NB4 (cell line): Measurements from ENCODE around the gene TMEM92.

Experiments used
- DNase-seq: peaks from one replicate; pipeline ENCODE4 v3.0.0; 2010; ENCODE audit warnings: low read depth
- H3K4me3 ChIP-seq: one replicate; pipeline ENCODE4 v1.5.1; 2011; ENCODE audit warnings: mild to moderate bottlenecking, low read depth, low read length, moderate library complexity
- MYC ChIP-seq: IDR thresholded peaks from 2 replicates; pipeline ENCODE4 v1.6.1; 2011; ENCODE audit warnings: low read depth, low read length
- POLR2A ChIP-seq: IDR thresholded peaks from 2 replicates; pipeline ENCODE4 v1.6.1; 2011; ENCODE audit warnings: mild to moderate bottlenecking; ENCODE audit not compliant: insufficient read length; ENCODE audit errors: extremely low read depth
- TF ChIP-seq, protein P1 (sequence below): IDR thresholded peaks from 2 replicates; pipeline ENCODE4 v1.6.1; 2011; ENCODE audit warnings: low read depth, low read length
- TF ChIP-seq, protein P2 (sequence below): IDR thresholded peaks from one replicate; pipeline ENCODE4 v1.5.1; 2012; ENCODE audit warnings: low read depth, low read length

TMEM92 gene

DNA sequence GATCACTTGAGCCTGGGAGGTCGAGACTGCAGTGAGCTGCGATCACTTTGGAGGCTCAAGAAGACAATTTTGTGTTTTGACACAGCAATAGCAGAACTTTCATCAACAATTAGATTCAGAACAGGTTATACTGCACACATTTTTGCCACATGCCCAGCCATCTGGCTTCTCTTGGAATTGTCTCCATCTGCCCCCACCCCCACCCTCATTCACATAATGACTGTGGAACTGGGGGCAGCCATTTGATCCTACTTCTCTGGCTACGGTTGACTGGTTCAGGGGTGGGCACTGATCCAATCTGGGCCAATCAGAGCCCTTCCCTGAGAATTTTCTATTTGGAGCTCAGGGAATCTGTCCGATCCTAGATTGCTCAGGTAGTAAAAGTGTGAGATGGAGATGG, 14.0 kb downstream of the TMEM92 start:
- no peak for TF ChIP-seq POLR2A
- no peak for TF ChIP-seq MYC
- TF ChIP-seq, protein P1, sequence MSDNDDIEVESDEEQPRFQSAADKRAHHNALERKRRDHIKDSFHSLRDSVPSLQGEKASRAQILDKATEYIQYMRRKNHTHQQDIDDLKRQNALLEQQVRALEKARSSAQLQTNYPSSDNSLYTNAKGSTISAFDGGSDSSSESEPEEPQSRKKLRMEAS = no peak
- TF ChIP-seq, protein P2, sequence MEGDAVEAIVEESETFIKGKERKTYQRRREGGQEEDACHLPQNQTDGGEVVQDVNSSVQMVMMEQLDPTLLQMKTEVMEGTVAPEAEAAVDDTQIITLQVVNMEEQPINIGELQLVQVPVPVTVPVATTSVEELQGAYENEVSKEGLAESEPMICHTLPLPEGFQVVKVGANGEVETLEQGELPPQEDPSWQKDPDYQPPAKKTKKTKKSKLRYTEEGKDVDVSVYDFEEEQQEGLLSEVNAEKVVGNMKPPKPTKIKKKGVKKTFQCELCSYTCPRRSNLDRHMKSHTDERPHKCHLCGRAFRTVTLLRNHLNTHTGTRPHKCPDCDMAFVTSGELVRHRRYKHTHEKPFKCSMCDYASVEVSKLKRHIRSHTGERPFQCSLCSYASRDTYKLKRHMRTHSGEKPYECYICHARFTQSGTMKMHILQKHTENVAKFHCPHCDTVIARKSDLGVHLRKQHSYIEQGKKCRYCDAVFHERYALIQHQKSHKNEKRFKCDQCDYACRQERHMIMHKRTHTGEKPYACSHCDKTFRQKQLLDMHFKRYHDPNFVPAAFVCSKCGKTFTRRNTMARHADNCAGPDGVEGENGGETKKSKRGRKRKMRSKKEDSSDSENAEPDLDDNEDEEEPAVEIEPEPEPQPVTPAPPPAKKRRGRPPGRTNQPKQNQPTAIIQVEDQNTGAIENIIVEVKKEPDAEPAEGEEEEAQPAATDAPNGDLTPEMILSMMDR = no peak
- no peak overlapping the region for H3K4me3 ChIP-seq
- no peak for DNase-seq

- TF ChIP-seq POLR2A = no peak
- TF ChIP-seq, protein P1 = no peak
- TF ChIP-seq, protein P2 = no peak
- no peak for TF ChIP-seq MYC
- no peak overlapping the region for H3K4me3 ChIP-seq
- DNase-seq = no peak
Measured at GRCh38 chr17:50289278-50289677, 15.0 kb downstream of the TMEM92 start.

- peak overlapping the region; percentile 6 for H3K4me3 ChIP-seq
- peak; percentile 97 for DNase-seq
- TF ChIP-seq MYC (peak; percentile 75), POLR2A (no peak)
- TF ChIP-seq, protein P2 = no peak
- TF ChIP-seq, protein P1 = peak; percentile 43
Measured at GRCh38 chr17:50289991-50290702, 15.9 kb downstream of the TMEM92 start.

DNA sequence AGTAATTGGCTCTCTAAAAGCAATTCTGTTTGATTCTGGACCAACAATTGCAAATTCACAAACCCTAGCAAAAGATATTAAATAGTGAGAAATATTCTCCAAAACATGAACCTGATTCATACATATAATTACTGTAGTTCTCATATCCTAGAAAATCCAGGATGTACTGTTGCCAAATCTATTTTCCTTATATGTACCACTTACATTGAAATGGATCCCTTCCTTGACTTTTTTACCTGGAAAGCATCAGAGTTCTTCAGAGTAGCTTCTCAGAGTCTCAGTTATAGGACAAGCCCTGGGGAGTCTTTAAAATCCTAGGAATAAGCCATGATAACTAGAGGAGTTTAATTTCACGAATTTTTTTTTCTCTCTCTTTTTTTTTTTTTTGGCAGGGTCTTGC, 16.7 kb downstream of the TMEM92 start:
- TF ChIP-seq POLR2A = no peak
- TF ChIP-seq MYC = no peak
- TF ChIP-seq, protein P1 = no peak
- TF ChIP-seq, protein P2 = no peak
- H3K4me3 ChIP-seq = no peak overlapping the region
- no peak for DNase-seq

DNA sequence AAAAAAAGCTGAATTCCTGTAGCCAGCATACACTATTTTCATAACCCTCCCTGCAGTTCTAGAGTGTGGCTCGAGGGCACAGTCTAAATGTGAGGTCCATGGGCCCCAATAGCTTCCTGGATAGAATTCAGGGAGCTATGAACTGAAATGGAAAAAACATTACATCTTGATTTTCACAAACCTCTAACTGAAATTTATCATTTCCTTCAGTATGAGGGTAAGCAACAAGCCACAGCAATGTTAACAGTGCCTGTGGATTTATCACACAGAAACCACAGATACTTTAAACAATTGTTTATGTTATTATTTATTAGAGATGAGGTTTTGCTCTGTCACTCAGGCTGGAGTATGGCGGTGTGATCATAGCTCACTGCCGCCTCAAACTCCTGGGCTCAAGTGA, 18.2 kb downstream of the TMEM92 start:
- TF ChIP-seq MYC (no peak), POLR2A (no peak)
- TF ChIP-seq, protein P1 = no peak
- TF ChIP-seq, protein P2 = no peak

More for the DNA sequence above, 18.2 kb downstream of the TMEM92 start:
- DNase-seq = no peak
- H3K4me3 ChIP-seq = no peak overlapping the region
